Panc1 (cell line): ENCODE results near the gene PCYT2. TPM values are rescaled to one million over a fixed set of nuclear protein-coding genes. Genes with fewer than 3 reads are reported as not detected.

Experiments
- ATAC-seq: fragments of 200-7000 bp; cut with Tn5 transposase; 2 replicates; pipeline ENCODE4 v1.9.1; 2020; ENCODE audit warnings: mild to moderate bottlenecking, moderate library complexity
- BruUV-seq: library from RNA; stranded (reverse); fragments of 400-500 nt; replicated peaks from 2 replicates; lab custom pipeline; 2021; lab: Mats Ljungman, UMichigan
- CTCF ChIA-PET: fragments of 300-600 bp; sonication (Branson Sonifier 250); formaldehyde crosslinking; loops from one replicate; lab custom pipeline; 2022; ENCODE audit warnings: antibody characterized with exemption; lab: Charles Lee
- POLR2A ChIA-PET: fragments of 300-600 bp; sonication (Branson Sonifier 250); formaldehyde crosslinking; loops from one replicate; lab custom pipeline; 2022; ENCODE audit warnings: antibody characterized with exemption; lab: Charles Lee
- DNase-seq: peaks from one replicate; pipeline ENCODE4 v3.0.0-alpha.2; 2010; ENCODE audit warnings: low read depth, low spot score
- H3K27ac ChIP-seq: 2 replicates; pipeline ENCODE4 v1.5.1; 2011; ENCODE audit warnings: mild to moderate bottlenecking, low read length, inconsistent platforms
- H3K27me3 ChIP-seq: fragments of 200-500 bp; sonication (Bioruptor generic); 2 replicates; pipeline ENCODE4 v1.6.0; 2014; ENCODE audit warnings: low read length, inconsistent platforms; ENCODE audit not compliant: control insufficient read depth, insufficient read depth
- H3K36me3 ChIP-seq: fragments of 200-500 bp; sonication (Bioruptor generic); 2 replicates; pipeline ENCODE4 v1.5.1; 2014; ENCODE audit warnings: inconsistent platforms, mild to moderate bottlenecking, low read length, moderate library complexity; ENCODE audit not compliant: control insufficient read depth, insufficient read depth
- H3K4me1 ChIP-seq: 2 replicates; pipeline ENCODE4 v1.5.1; 2011; ENCODE audit warnings: inconsistent platforms, mild to moderate bottlenecking, low read length, moderate library complexity; ENCODE audit not compliant: control insufficient read depth, insufficient read depth
- H3K4me3 ChIP-seq, 2 experiments: 2 replicates each; pipeline ENCODE4 v1.5.1; 2011 to 2012; ENCODE audit warnings: low read depth in 2 of 2, low read length in 2 of 2, mild to moderate bottlenecking in 2 of 2, inconsistent platforms in 1 of 2, moderate library complexity in 1 of 2
- H3K9me3 ChIP-seq: fragments of 200-500 bp; sonication (Bioruptor generic); 2 replicates; pipeline ENCODE4 v1.5.1; 2014; ENCODE audit warnings: low read depth, mild to moderate bottlenecking, inconsistent platforms, low read length, moderate library complexity; ENCODE audit not compliant: control insufficient read depth, insufficient read depth
- CTCF ChIP-seq: fragments of 450-650 bp; IDR thresholded peaks from 2 replicates; pipeline ENCODE4 v1.5.1; 2017; ENCODE audit warnings: mild to moderate bottlenecking
- POLR2AphosphoS5 ChIP-seq: IDR thresholded peaks from 2 replicates; pipeline ENCODE4 v1.6.1; 2012; ENCODE audit warnings: mild to moderate bottlenecking, low read depth, low read length, moderate library complexity
- SIN3A ChIP-seq: IDR thresholded peaks from 2 replicates; pipeline ENCODE4 v1.6.1; 2012; ENCODE audit warnings: low read depth, mild to moderate bottlenecking, low read length, moderate library complexity, borderline replicate concordance; ENCODE audit not compliant: insufficient read depth
- TCF7L2 ChIP-seq: IDR thresholded peaks from 2 replicates; pipeline ENCODE4 v1.6.1; 2011; ENCODE audit warnings: mild to moderate bottlenecking, low read depth, low read length, inconsistent platforms
- in situ Hi-C: cut with HindIII; loops from 2 replicates; pipeline ENCODE4 v1.10.0; 2016; ENCODE audit warnings: low sequenced_read_pairs, low pct_unique_long_range_greater_than_20kb
- intact Hi-C: fragments of 100-400 bp; cut with micrococcal nuclease; formaldehyde crosslinking; loops from one replicate; pipeline ENCODE4 v1.10.0; 2022; ENCODE audit not compliant: unreplicated experiment
- total RNA-seq: library from RNA; stranded (reverse); gene quantifications from one replicate; pipeline ENCODE4 v1.2.1, GENCODE V29; 2021; ENCODE audit not compliant: unreplicated experiment
- TF ChIP-seq, protein P1 (sequence below), 2 experiments: IDR thresholded peaks; 2 replicates each; pipeline ENCODE4 v1.6.1; 2011 to 2012; ENCODE audit warnings: low read depth in 2 of 2, control low read depth in 1 of 2, low read length in 1 of 2, mild to moderate bottlenecking in 1 of 2, moderate library complexity in 1 of 2; ENCODE audit not compliant: insufficient read depth in 1 of 2

The PCYT2 gene
- total RNA-seq, 1 experiment from 2014 or later: 91.2 TPM

DNA sequence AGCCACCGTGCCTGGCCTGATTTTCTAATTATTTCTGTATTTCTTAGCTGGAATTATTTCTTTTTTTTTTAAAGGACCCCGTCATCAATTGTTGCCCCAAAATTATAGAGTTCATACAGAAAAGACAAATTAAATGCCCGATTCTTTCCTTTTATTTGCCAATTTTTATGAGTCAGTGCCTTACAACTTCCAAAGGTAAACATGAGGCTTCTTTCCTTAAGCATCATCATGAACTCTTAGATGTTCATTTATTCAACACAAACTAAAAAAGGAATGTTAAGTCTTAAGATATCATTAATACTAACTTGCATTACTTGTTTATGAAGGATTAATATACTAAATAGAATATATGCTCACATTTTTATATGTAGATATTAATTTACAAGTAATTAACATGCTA is 32.9 kb downstream of the PCYT2 start:
- Histone ChIP-seq H3K9me3 (no peaks in the 10 kb centered on the region), H3K4me3 (no peak overlapping the region), H3K36me3 (peaks cover 9% of the 10 kb centered on the region), H3K4me1 (no peaks in the 10 kb centered on the region), H3K27ac (no peak overlapping the region), H3K27me3 (no peaks in the 10 kb centered on the region)
- intact Hi-C loops (no loop called here), in situ Hi-C loops (no loop called here)
- ATAC-seq: no peak
- DNase-seq: no peak
- ChIA-PET CTCF (no interaction called here), POLR2A (no interaction called here)
- no TSS peak for BruUV-seq
- TF ChIP-seq TCF7L2 (no peak), CTCF (no peak), SIN3A (no peak)

DNA sequence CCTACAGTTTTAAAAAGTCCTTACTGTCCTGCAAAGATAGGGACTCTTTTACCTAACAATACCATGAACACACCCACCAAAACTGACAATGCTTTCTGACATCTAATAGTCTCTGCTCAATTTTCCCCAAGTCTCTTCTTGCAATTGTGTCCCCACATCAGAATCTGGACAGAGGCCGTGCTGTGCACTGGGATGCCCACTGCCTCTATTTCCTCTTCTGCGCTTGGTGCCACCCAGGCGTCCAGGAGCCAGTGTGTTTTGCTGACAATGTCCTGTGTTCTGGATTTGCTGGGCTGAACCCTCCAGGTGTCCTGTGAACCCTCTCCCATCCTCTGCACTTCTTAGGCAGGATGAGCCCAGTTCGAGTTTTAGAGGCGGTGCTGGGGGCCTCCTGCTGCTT is 33.6 kb downstream of the PCYT2 start:
- no peak for TF ChIP-seq SIN3A
- no peak for TF ChIP-seq TCF7L2
- TF ChIP-seq CTCF: no peak
- TF ChIP-seq, protein P1, sequence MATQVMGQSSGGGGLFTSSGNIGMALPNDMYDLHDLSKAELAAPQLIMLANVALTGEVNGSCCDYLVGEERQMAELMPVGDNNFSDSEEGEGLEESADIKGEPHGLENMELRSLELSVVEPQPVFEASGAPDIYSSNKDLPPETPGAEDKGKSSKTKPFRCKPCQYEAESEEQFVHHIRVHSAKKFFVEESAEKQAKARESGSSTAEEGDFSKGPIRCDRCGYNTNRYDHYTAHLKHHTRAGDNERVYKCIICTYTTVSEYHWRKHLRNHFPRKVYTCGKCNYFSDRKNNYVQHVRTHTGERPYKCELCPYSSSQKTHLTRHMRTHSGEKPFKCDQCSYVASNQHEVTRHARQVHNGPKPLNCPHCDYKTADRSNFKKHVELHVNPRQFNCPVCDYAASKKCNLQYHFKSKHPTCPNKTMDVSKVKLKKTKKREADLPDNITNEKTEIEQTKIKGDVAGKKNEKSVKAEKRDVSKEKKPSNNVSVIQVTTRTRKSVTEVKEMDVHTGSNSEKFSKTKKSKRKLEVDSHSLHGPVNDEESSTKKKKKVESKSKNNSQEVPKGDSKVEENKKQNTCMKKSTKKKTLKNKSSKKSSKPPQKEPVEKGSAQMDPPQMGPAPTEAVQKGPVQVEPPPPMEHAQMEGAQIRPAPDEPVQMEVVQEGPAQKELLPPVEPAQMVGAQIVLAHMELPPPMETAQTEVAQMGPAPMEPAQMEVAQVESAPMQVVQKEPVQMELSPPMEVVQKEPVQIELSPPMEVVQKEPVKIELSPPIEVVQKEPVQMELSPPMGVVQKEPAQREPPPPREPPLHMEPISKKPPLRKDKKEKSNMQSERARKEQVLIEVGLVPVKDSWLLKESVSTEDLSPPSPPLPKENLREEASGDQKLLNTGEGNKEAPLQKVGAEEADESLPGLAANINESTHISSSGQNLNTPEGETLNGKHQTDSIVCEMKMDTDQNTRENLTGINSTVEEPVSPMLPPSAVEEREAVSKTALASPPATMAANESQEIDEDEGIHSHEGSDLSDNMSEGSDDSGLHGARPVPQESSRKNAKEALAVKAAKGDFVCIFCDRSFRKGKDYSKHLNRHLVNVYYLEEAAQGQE (IDR thresholded peaks at IDR 0.05; ENCODE audit: insufficient read depth in 1 of 2, low read depth in 2 of 2, low read length in 1 of 2): no peak
- TF ChIP-seq POLR2AphosphoS5: no peak
- in situ Hi-C loops (no loop called here), intact Hi-C loops (no loop called here)
- no TSS peak for BruUV-seq
- DNase-seq (no peak), ATAC-seq (no peak)
- ChIA-PET POLR2A (no interaction called here), CTCF (no interaction called here)
- no peak overlapping the region for H3K4me3 ChIP-seq
- H3K36me3 ChIP-seq: peaks cover 9% of the 10 kb centered on the region
- H3K4me1 ChIP-seq: 0 out of 2 replicates have a peak, but pooled peaks cover 3% of the 10 kb centered on the region
- no peaks in the 10 kb centered on the region for H3K9me3 ChIP-seq
- H3K27ac ChIP-seq: no peak overlapping the region
- no peaks in the 10 kb centered on the region for H3K27me3 ChIP-seq
